Activated CD8-positive, alpha-beta memory T cell treated with anti-CD3 and anti-CD28 coated beads, Interleukin-2, amount 50 U/mL, for 48 hours (primary cell): ENCODE data around the gene EEF1A2.

Experiments
- DNase-seq: peaks from one replicate; pipeline ENCODE4 v3.0.0-alpha.2; 2020

The EEF1A2 gene

GRCh38 chr20:63466861-63467260, 32.0 kb downstream of the EEF1A2 start:
- no peak for DNase-seq

GRCh38 chr20:63466250-63466825, 32.5 kb downstream of the EEF1A2 start:
- no peak for DNase-seq

DNA sequence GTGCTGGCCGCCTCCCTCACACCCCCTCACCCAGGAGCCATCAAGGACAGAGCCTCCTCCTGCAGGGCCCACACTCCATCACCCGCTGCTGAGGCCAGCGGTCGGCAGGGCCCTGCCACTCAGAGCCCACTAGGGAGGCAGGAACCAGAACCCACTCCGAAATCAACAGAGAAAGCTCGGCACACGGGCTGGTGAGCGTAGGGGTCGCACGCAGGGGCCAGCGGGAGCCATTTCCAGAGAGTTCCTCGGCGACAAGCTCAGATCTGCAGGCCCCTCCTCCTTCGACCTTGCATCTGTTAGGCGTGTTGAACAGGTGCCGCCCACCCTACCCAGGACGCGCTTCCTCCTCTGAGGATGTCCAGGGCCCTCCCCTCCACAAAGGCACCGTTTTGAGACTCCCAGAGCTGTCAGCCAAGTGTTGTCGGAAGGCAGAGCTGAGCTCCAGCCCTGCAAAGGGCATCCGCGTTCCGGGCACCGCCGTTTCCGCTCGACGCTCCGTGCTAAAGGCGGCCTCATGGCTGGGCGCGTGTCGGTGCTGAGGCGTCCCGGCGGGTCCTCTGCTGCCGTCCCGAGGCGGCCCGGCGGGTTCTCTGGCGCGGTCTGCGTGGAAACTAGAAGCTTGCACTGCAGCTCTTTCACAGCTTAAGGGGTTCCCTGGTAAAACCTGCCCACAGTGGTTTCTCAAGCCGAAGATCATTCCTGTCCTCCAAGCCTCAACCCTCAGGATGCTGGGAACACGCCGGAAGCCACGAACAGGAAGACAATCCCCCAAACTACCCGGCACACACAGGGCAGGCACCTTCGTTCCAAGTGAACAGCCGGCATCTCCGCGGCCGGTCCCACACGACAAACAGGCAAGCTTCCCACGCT, 33.3 kb downstream of the EEF1A2 start:
- no peak for DNase-seq

DNA sequence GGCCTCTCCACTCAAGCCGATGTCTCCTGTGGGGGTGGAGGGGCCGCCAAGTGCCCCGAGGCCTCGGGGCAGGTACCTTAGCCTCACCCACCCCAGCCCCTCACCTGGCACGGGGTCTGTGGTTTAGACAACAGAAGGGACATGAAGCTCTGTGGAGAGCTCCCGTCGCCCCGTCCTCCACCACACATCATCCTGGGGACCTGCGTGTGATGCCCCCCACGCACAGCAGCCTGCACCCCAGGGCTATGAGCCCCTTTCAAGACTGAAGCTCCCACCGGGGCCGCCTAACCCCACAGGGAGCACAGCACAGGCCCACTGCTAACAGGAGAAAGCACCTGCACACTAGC, 34.6 kb downstream of the EEF1A2 start:
- no peak for DNase-seq

DNA sequence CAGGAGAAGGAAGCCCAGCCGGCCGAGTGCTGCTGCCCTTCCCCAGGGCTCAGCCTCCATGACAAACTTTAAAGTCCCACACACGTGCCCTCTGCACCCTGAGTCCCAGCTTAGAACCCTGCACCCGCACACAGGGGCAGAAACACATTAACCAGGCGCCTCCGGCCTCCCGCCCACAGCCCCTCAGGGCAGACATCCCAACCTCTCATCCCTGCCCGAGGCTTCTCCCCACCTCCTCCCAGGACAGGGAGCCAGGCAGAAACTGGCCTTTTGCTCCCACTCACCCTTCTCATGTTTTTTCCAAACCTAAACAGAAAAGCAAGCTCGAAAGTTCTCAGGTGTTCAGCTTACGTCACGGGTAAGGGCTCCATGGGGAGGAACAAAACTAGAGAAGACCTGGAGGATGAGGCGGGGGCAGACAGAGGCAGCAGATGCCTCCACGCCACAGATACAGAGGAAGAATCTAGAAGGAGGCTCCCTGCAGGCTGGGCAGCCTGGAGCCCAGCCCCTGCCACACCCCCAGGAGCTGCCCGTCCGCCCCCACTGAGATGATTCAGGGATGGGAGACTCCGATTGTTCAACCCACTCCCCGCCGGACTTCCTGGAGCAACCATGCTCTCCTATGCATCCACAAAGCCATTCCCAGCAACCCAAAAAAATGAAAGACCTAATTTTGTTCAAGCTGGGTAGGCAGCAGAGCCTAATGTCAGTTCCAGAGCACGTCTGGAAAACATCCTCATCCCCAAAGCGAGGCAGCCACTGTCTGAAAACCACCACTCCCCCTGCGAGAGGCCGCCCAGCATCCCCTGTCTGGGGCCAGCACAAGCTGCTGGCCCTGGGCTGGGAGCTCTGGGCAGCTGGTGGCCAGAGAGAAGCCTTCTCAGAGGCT, 35.2 kb downstream of the EEF1A2 start:
- DNase-seq = no peak

DNA sequence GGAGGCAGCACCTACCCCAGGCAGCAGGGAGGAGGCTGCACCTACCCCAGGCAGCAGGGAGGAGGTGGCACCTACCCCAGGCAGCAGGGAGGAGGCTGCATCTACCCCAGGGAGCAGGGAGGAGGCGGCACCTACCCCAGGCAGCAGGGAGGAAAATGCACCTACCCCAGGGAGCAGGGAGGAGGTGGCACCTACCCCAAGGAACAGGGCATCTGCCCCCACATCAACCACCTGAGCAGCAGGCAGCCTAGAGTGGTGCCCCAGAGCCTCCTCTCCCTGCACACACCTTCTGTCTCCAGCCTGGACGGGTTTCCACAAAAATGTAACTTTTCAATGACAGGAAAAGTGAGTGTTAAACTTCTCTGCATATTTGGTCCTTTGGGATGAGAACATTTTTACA, 36.6 kb downstream of the EEF1A2 start:
- no peak for DNase-seq

DNA sequence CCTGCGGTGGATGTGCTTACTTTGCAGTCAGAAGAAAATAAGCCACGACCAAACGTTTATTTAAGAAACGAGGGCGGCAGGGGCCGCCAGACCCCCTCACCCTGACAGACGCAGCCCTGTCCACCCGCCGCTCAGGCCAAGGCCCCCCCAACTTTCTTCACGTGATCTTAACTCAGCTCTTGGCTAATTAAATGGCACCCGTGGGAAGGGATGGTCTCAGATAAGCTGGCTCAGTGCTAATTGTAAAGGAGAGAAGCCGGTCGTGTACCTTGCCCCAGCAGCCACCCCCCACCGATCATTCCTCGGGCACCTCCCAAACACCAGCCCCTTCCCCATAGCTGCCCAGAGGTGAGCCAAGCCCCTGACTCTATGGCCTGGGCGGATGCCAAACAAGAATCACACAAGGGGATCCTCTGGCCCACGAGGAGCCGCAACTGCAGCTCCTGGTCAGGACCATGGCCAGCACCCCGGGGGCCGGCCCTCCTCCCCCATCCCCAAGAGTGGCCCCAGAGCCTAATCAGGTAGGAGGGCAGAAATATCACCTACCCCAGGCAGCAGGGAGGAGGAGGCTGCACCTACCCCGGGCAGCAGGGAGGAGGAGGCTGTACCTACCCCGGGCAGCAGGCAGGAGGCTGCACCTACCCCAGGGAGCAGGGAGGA, 37.6 kb downstream of the EEF1A2 start:
- DNase-seq = no peak

DNA sequence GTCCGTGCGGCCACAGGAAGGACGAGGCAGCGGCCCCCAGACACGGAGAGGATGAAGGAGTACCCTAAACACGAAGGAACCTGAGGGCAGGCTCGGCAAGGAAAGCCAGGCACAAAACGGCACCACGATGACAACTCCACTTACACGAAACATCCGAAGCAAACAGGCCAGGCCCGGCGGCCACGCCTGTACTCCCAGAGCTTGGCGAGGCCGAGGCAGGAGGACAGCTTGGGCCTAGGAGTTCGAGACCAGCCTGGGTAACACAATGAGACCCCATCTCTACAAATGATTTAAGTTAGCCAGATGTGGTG, 39.9 kb downstream of the EEF1A2 start:
- no peak for DNase-seq

GRCh38 chr20:63458170-63459069, 40.5 kb downstream of the EEF1A2 start:
- DNase-seq = no peak

DNA sequence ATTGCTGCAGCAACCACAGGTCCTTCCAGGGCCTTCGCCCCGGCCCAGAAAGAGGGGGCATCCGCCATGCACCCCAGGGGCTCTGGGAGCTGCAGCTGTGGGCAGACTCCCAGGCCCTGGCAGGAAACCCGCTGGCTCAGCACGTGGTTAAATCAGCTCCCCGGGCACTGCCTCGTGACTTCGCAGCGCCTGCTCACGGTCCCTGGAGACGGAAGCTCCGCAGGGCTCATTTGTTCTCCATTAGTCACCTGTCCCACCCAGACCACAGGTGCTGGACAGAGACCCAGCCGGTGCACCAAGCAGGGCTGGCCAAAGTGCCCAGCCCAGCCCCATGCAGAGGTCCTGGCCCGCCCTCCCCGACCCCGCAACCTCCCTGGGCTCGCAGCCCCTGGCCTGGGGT, 41.1 kb downstream of the EEF1A2 start:
- DNase-seq = no peak

GRCh38 chr20:63456429-63457284, 42.2 kb downstream of the EEF1A2 start:
- DNase-seq = no peak

DNA sequence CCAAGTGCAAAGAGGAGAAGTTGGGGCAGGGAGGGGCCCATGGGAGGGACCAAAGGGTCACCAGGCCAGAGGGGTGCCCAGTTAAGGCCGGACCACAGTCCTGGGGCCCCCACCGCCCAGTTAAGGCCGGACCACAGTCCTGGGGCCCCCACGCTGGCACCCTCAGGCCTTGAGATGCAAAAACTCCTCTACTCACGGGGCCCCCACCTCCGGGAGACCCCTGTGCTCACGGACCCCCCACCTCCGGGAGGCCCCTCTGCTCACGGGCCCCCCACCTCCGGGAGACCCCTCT, 43.4 kb downstream of the EEF1A2 start:
- DNase-seq = no peak

DNA sequence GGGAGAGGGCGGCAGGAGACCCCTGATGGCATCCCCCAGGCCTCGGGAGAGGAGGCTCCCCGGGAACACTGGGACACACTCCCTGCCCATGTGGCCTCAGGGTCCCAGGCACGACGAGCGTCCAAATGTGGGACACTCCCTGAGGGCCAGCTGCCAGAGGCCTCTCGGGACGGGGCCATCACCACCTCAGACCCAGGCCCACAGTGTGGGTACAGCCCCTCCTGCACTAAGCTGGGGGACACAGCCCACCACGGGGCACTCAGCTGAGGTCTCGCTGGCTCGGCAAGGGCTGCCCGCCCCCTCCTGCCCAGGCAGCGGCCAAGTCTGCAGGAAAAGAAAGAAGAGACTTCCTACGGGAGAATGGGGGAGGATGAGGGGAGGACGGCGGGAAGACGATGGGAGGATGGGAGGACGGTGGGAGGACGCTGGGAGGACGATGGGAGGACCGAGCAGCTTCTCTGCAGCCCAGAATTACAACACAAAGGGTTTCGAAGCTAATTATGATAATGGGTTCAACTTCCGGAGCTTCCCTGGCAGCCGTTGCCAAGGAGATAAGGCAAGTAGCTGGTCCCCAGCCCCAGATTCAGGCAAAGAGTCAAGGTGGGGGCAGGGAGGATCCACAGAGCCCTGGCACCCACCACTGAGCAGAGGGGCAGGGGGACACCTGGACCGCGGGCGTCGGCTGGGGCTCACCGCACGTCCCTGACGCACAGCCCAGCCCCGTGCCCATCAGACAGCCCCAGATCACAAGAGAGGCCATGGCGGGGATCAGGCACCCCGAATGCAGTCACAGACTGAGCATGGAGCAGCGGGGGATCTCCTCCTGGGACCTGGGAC, 43.9 kb downstream of the EEF1A2 start:
- DNase-seq = no peak

DNA sequence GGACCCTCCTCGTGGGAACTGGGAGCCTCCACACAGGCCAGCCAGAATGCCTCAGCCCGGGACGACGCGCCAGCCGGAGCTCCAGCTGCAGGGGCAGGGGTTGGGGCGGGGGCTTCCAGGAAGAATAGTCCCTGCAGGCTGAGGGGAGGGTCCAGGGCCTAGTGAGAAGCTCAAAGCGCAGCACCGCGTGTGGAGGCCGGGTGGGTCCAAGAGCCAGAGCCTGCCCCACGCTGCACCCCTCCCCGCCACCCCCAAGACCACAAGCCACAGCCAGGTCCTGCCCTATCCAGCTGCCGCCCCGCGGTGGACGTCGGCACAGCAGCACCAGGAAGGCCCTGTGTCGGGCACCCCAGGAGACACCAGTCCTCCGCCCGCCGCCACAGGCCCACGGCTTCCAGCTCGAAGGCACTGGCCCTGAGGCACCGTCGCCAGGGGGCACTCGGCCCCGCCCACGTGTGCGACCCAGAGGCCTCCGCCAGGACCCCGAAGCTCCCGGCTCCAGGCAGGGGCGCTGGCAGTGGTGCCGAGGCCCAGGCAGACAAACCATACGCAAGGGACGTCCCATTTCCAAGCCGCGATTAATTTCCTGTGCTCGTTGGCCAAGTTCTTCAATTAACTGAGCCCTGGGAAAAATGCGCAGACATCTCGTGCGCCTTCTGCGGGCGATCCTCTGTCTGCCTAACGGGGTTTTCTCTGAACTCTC, 45.9 kb downstream of the EEF1A2 start:
- no peak for DNase-seq

DNA sequence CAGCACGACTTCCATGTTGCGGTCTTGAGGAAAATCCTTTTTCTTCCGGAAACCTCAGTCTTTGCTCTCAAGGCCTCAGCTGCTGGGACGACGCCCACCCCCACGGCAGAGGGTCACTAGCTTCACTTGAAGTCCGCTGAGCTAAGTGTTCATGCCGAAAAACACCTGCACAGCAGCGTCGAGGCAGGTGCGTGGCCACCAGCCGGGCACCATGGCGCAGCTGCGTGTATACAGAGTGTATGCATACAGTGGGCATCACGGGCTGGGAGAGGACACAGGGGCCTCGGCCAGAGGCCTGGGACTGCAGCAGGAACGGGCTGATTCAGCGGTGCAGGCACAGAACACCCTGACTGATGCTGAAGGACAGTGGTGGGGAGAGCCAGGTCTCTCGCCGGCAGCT, 46.5 kb downstream of the EEF1A2 start:
- DNase-seq = no peak

DNA sequence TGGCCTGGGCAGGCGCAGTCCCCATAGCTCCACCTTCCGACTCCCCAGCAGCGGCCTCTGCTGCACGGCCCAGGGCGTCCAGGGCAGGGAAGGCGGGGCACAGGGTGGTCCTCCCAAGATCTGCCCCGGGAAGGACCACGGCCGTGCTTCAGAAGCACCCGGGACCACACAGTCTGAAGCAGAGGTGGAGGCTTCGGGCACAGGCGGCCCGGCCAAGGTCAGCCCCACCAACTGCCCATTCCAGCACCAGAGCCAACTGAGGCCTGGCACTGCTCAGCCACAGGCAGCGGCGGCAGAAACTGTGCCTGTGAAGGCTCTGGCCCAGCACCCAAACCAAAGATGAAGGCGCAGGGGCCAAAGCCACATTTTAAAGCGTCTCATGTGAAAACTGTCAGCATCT, 47.1 kb downstream of the EEF1A2 start:
- DNase-seq = no peak

- DNase-seq = no peak
Measured at GRCh38 chr20:63449796-63450730, 48.8 kb downstream of the EEF1A2 start.

DNA sequence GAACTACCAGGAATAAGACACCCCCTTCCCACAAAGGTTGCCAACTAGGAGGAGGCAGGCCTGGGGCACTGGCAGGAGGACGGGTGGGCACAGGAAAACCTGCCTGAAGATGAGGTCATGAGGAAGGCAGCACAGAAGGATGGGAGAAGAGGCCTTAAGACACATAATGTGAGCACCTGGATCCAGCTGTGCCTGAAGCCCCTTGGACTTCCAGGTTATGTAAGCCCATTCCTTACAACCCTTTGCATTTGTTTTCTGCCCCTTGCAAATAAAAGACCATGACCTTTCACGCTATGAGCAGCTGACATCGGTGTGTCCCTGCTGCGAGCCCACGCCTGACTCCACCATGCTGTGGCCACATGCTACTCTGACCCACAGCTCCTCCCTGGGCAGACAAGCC, 49.9 kb downstream of the EEF1A2 start:
- no peak for DNase-seq

GRCh38 chr20:63448031-63448430, 50.9 kb downstream of the EEF1A2 start:
- DNase-seq = no peak
